HG03442 (cell line): ENCODE results near the gene BMPER.

Experiments
- ATAC-seq: cut with Tn5 transposase; IDR thresholded peaks from one replicate; pipeline ENCODE4 v1.9.1; 2021; ENCODE audit warnings: mild to moderate bottlenecking, moderate library complexity; ENCODE audit not compliant: unreplicated experiment

The BMPER gene

GRCh38 chr7:34059136-34059828 lies 153.9 kb downstream of the BMPER start:
- no peak for ATAC-seq

GRCh38 chr7:34060196-34060947 lies 155.0 kb downstream of the BMPER start:
- ATAC-seq: no peak

- ATAC-seq: no peak
Observed at GRCh38 chr7:34061149-34061548, 155.8 kb downstream of the BMPER start.

- ATAC-seq: no peak
Observed at GRCh38 chr7:34062341-34062740, 157.0 kb downstream of the BMPER start.

GRCh38 chr7:34062826-34063225 lies 157.5 kb downstream of the BMPER start:
- no peak for ATAC-seq

GRCh38 chr7:34064519-34065158 lies 159.3 kb downstream of the BMPER start:
- ATAC-seq: no peak

- ATAC-seq: no peak
Observed at GRCh38 chr7:34066411-34066810, 161.1 kb downstream of the BMPER start.

GRCh38 chr7:34067005-34067778 lies 161.9 kb downstream of the BMPER start:
- ATAC-seq: no peak

GRCh38 chr7:34069676-34070075 lies 164.3 kb downstream of the BMPER start:
- ATAC-seq: no peak

GRCh38 chr7:34070511-34071323 lies 165.4 kb downstream of the BMPER start:
- ATAC-seq: no peak

GRCh38 chr7:34073676-34074075 lies 168.3 kb downstream of the BMPER start:
- ATAC-seq: no peak

- ATAC-seq: no peak
Observed at GRCh38 chr7:34074421-34074820, 169.1 kb downstream of the BMPER start.

GRCh38 chr7:34075523-34076370 lies 170.4 kb downstream of the BMPER start:
- ATAC-seq: no peak

- ATAC-seq: no peak
Observed at GRCh38 chr7:34077168-34077567, 171.8 kb downstream of the BMPER start.

GRCh38 chr7:34078864-34079263 lies 173.5 kb downstream of the BMPER start:
- ATAC-seq: no peak

- no peak for ATAC-seq
Observed at GRCh38 chr7:34080513-34080912, 175.2 kb downstream of the BMPER start.

- ATAC-seq: no peak
Observed at GRCh38 chr7:34081935-34082334, 176.6 kb downstream of the BMPER start.

GRCh38 chr7:34083440-34083839 lies 178.1 kb downstream of the BMPER start:
- ATAC-seq: no peak

- no peak for ATAC-seq
Observed at GRCh38 chr7:34084651-34085050, 179.3 kb downstream of the BMPER start.
